GOT3 (cell line): Measurements from ENCODE around the gene NPRL2.

Experiments
- DNase-seq: peaks from one replicate; lab custom pipeline; 2025; ENCODE audit warnings: mixed read lengths; lab: John Stamatoyannopoulos, UW

NPRL2 gene

DNA sequence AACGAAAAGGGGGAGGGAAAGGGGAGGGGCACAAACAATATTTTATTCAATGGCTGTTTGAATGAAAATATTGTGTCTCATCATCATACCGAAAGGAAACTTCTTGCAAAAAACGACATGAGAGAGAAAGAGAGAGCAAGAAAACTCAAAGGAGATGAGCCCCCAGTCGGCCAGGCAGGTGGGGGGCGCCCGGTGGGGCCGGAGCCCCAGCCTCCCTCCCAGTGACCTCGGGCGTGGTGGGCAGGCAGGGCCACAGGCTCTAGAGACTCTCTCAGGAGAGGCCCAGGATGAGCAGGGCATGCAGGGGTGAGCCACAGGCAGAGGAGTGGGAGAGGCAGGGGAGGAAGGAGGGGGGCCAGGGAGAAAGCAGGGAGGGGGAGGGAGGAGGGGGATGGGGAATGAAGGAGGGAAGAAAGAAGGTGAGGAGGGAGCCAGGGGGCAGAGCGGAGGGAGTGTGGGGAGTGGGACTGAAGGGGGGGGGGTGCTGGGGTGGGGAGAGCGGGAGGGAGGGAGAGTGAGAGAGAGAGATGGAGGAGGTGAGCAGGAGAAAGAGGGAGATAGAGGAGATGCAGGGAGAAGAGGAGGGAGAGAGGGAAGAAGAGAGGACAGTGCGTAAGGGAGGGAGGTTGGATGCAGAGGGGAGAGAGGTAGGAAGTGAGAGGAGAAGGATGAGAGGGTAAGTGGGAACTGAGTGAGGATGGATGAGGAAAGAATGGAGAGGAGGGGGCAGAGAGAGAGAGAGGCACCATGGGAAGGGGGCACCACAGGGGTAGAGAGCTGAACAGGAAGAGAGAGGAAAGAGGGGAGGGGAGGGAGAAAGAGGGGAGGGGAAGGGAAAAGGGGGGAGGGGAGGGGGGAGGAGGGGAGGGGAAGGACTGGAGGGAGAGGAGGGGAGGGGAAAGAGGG lies 22.8 kb upstream of the NPRL2 start:
- DNase-seq, result no peak

DNA sequence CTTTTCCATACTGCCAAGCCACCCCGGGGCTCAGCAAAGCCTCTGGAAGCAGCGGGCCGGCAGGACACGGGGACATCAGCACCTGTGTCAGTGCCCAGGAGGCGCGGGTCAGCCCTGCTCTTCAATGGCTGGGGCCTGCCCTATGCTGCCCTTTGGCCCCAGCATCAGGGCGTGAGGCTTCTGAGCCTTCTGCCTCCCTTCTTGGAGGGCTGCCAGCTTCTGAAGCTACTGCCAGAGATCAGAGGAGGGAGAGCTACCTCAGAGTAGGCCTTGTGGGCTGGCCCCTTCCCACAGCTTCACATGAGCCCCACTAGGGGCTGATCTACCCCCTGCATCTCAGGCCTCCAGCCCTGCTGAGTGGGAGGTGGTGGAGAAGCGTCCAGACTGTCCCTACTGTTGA lies 21.8 kb upstream of the NPRL2 start:
- DNase-seq, result no peak

DNA sequence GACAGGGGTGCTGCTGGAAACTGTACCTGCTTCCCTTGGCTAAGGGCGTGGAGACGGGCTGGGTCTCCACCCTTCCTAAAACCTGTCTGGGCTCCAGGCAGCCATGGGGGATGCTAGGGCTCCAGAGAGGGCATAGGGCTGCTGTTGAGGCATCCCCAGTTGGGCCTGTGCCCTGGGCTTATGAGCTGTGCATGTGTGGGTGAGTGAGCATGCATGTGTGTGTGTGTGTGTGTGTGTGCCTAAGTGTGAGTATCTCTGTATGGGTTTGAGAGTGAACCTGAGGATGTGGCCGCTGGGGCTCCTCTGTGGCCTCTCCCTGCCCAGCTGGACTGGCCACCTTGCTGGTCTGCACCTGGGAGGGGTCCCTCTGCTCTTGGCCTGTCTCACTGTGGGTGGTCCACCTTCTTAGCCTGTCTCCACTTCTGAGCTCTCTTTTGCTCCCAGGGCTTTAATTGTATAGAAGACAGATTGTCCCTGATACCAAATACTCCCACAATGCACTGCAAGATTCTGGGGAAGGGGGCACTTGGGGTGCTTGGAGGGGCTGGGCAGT lies 20.6 kb upstream of the NPRL2 start:
- DNase-seq, result no peak

DNA sequence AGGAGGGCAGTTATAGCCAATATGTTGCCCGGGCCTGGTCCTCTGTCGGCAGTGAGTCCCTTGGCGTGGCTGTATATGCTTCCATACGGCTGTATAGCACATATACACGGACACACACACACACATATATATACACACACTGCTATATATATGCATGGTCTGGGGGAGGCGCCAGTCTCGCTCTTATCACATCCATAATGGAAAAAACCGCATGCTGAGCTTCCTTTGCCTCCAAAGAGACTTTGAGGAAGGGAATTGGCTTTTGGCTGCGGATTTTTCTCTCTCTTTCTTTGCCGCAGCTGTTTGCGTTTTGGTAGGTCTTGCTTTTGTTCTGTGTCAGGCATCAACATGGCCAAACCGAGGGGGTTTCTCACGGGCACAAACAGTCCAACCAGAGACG lies 20.0 kb upstream of the NPRL2 start:
- no peak for DNase-seq

DNA sequence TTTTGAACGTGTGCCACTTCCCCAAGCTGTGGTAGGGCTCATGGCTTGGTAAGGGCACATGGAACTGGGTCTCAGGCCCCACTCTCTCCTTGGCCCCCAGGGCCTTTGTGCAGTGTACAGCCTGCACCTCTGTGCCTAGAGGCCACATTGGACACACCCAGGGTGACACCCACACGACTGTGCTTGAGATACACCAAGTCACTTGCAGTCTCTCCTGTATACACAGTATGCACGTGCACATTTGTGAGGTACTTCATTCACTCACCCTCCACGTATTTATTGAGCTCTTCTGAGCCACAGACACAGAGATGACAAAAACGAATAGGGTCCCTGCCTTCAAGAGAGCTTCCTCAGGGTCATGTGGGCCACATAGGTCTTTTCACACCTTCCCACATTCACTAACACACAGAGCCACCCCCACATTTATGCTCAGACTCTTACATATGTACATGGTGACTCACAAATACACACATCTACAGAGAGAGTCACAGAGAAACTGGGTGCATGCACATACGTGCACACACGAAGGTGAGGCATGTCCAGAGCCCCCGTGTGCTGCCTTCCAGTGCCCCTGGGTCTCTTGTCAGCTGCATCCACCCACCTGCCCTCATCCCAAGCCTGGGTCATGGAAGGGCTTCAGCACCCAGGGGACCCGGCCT lies 18.6 kb upstream of the NPRL2 start:
- DNase-seq, result no peak

DNA sequence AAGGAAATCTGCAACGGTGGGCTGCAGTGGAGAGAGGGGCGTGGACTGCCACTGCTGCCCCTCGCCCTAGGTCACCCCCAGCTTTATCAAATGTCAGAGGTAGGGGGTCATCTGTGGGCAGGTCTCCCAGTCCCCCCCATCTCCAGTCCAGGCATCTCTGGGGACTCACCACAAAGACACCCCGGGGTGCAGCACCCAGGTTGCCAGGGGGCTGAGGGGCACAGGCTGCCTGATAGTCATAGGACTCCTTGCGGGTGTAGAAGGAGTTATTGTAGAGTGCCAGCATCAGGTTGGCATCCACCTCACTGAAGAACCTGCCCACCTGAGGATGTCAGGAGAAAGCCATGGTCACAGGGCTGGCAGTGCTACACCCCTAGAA lies 15.3 kb upstream of the NPRL2 start:
- no peak for DNase-seq

DNA sequence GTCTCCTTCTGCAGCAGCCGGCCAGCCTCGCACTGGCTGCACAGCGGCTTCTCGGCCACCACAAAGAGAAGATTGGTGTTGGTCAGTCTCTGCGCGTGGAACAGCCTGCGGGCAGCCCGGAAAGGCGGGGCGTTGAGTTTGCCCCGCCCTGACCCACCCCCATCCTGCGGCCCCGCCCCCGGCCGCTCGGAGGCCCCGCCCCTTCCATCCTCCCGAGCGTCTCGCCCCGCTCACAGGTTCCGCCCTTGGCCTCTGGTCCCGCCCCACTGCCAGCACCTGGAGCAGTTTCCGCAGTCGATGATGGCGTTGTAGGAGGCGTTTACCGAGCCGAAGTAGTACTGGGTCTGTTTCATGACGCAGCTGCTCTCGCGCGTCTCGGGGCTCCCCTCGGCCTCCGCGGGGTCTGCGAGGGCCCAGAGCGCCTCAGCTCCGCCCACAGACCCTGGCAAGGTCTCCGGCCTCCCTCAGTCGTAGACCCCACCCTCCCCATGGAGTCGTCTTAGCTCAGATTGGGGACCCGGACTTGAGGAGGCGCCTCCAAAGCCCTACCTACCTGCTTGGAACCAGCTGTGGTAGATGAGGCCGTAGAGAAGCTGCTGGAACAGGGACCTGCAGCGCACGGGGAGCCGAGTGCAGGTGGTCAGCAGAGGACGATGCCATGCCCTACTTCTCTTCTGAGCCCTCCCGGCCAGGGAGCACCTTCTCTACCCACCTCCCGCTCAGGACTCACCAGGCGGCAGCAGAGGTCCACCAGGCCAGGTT lies 14.7 kb upstream of the NPRL2 start:
- no peak for DNase-seq

DNA sequence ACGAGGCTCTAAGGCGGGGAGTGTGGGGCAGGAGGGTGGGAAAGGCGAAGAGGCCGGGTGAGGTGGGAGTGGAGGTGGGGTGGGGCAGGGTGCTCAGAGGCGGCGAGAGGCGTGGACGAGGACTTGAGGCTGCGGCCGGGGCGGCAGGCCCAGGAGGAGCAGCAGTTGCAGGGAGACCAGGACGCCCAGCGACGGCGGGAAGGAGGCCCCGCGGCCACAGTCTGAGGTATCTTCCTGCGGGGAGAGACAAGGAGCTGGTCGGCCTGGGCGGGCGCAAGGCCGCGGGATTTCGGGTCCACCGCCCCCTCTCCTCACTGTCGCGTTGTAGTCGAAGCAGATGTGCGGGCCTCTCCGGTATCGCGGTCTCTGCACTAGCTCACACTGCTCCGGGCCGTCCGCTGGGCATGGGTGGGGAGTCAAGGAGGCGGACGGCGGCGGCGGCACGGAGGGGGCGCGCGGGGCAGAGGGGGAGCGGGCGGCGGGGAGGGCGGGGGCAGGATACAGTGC lies 14.1 kb upstream of the NPRL2 start:
- DNase-seq, result no peak

DNA sequence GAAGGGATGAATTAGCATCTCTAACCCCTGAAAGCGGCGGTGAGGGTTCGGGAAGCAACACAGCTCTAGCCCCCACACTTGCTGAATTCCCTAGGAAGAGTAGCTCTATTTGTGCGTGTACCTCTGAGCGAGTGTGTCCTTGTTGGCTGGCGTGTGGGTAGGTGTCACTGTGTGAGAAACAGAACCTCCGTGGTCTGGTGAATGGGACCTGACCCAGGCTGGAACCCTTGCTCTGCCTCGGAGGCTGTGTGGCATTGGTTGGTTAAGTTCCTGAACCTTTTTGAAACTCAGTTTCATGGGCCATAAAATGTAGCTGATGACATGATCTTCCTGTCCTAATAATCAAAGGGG lies 9.2 kb upstream of the NPRL2 start:
- no peak for DNase-seq

DNA sequence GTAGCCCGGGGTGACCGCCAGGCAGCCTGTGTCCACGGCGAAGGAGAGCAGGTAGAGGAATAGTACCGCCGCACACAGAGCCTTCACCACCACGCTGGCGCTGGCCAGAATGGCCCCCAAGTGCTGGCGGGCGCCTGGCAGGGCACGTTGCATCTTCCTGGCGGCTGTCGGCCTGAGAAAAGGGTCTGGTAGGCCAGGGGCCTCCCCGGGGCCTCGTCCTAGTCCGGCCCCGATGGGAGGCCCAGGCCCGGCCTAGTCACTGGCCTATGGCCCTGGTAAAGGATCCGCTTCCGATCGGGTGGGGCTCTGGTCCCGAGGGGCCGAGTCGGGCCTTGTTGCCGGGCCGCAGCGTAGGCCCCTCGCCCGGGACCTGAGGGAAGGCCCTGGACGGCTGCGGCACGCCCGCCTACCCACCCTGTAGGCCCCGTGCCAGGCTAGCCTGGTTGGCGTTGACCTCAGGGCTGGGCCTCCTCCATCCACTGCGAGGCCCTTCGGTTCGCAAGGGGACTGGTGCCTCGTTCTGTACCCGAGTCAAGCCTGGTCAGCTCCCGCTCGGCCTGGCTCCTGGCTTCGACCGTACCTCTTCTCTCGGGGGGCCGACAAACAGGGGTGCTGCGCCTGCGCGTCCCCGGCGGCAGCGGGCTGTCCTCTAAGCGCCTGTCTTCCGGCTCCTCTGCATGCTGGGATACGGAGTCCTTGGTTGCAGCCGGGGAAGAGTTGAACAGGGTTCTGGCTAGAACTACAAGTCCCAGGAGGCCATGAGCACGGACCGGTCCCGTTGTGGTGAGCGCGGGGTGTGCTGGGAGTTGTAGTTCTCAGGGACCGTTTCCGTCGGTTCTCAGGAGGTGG lies 8.6 kb upstream of the NPRL2 start, which contains the start of gene TMEM115:
TSS of gene TMEM115 (minus strand) at position 611 of the 849 bp plus-strand sequence. CDS start at position 153, 458 bp downstream.
- peak; percentile 91 for DNase-seq

DNA sequence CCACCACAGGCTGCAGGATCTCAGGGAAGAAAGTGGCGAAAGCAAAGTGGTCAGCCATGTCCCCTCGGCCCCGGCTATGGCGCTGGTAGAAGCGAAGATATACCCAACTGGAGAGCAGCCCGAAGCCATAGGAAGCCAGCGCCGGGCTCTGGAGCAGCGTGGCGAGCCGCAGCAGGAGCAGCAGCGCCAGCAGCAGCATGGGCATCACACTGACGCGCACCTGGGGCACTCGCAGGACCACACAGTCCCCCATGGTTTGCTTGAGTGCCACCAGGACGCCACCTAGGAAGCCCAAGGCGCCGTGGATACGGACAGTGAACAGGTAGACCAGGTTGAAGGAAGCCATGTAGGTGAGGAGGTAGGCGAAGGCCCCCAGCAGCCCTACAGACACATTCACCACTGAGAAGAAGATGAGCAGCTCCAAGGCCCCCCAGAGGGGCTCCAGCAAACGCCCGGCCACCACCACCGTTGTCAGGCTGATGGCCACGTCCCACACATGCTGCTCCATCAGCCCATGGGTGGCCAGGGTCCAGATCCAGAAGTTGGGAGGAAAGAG lies 7.9 kb upstream of the NPRL2 start:
- no peak for DNase-seq

DNA sequence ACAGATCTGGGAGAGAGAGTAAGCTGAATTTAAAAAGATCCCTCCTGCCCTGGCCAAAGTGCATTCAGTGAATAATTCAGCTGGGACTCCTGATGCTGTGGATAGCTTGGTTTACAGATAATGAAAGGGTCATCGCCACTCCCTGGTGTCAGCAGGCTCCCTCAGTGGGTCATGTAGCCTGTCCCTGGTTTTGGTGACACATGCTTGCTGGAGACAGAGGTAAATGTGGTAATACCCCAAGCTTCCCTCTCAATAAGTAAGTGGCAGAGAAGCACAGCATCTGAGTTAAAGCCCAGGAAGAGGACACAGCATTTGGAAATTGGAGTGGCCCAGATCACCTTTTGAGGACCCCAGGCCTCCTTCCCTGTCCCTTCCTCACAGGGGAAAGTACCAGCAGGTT lies 6.9 kb upstream of the NPRL2 start:
- no peak for DNase-seq

DNA sequence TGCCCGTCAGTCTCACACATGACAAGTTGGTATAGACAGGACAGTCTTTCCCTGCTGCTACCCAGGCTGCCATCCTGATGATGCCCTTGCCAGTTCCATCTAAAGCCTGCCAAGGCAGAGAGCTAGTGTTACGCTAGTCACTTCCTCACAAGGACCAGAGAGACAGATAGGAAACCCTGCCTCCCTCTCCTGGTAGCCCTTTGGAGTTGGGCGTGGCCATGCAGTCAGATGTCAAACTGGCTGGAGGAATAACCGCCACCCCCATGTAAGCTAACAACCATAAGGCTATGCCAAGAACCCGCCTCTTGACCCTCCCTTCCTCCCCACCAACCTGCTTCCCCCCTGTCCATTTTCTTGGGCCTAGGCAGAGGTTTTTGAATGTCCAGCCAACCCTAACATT lies 6.0 kb upstream of the NPRL2 start:
- no peak for DNase-seq

DNA sequence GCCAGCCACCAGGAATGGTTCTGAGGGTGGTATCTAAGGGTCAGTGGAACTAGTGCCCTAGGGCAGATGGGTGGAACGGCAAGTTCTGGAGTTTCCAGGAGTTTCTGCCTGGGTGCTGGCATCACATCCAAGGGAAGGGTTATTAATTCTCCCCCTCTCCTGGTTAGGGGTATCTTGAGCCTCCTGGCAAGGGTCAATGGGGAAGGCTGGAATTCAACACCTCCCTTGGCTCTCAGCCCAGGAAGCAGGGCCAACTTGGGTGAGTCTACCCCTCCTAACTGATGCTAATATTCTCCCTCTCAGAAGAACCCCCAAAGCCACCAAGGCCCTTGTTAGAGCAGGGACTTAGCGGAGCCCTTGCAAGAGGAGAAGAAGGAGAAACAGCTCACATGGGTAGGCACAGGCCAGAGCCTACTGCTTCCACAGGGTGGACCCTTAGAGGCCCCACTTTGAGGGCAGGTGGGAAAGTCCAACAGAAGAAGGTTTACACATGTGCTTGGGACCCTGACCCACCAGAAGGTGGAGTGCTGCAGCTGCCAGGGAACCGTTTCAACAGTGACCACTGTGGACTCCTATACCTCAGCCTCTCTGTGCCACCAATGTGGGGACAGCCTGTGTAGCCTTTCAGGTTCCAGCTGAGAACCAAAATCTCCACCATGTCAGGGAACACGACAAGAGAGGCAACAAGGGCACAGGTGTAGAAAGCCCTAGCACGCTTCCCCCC lies 5.4 kb upstream of the NPRL2 start:
- no peak for DNase-seq

DNA sequence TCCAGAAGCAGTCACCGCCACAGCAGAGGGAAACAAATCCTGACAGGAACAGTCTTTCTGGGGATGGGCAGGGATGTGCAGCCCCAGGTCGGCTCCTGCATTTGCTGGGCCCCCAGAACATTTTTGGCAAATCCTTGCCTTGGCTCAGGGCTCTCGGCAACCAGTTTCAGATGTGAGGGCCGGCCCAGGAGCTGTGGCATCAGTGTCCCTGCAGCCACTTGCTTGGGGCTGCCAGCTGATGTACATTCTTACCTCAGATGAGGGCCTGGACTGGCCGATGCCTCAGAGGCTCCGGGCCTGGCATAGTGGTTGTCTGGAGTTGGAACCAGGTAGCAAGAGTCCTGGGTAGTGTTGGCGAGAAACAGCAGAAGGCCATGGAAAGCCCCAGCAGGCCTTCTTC lies 4.3 kb upstream of the NPRL2 start:
- no peak for DNase-seq

DNA sequence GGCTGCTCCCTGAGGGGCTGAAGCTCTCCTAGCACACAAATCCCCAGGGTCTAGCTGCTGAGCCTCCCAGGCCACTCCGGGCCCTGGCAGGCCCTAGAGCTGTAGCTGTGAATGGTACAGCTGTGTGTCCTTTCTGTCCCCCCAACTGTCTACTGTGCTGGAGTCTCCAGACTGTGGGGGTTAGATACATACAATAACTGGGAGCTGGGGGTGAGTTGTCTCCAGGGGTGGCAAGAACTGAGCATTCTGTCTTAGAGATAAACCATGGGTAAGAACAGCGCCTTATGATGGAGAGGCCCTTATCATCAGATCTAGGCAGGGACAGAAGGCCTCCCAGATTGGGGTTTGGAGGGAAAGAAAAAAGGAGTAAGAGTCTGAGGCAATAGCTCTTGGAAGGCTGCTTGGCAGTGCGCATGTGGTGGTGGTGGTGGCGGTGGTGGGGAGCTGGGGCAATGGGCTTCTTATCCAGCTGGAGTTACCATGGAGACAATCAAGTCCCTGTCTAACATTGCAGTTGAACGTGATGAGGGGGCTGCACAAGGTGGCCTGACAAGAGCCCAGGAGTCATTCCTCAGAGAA lies 3.7 kb upstream of the NPRL2 start:
- DNase-seq, result no peak

DNA sequence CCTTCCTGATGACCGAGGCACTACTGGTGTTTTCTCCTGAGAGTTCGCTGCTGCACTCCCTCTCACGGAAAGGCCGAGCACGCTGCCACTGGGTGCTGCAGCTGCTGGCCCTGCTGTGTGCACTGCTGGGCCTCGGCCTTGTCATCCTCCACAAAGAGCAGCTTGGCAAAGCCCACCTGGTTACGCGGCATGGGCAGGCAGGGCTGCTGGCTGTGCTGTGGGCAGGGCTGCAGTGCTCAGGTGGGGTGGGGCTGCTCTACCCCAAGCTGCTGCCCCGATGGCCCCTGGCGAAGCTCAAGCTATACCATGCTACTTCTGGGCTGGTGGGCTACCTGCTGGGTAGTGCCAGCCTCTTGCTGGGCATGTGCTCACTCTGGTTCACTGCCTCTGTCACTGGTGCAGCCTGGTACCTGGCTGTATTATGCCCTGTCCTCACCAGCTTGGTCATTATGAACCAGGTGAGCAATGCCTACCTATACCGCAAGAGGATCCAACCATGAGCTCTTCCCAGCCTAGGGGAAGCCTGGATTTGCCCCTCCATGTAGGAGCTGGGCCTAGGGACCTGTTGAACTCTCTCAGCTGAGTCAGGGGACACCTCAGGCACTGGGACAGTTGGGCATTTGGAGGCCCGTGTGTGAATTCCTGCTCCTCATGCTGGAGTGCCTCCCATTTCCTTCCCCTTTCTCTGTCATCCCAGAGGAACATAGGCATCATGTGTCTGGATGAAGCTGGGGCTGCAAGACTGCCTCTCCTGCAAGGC lies 2.9 kb upstream of the NPRL2 start:
- no peak for DNase-seq

DNA sequence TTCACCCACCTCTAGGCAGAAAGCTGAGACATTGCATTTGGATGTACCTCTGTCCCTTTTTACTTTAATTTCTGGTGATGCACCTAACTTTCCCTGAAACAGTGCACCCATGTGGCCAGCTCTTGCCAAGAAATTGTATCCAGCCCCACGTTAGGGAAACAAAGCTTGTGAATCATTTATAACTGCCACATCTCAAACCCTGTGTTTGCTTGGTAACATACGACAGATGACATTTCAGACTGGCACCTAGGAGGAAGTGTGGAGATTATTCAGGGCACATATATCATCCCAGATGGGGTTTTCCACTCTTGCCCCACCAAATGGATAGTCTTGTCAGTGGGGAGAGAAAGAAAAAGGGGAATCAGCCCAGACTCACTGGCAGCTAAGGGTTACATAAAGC lies 2.2 kb upstream of the NPRL2 start:
- DNase-seq, result no peak

DNA sequence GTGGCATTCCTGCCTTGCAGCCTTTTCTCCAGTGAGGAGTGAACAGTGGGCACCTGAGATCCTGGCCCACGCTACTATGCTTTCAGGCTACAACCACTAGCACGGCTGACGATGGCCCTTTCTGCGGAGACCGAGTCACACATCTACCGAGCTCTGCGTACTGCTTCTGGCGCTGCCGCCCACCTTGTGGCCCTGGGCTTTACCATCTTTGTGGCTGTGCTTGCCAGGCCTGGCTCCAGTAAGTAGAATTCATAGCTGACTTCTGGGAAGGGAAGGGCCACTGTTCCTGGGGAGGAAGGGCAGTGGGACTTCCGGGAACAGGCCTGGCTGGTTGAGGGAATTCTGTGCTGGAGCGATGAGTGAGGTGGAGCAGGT lies 735 bp upstream of the NPRL2 start:
- DNase-seq, result no peak

DNA sequence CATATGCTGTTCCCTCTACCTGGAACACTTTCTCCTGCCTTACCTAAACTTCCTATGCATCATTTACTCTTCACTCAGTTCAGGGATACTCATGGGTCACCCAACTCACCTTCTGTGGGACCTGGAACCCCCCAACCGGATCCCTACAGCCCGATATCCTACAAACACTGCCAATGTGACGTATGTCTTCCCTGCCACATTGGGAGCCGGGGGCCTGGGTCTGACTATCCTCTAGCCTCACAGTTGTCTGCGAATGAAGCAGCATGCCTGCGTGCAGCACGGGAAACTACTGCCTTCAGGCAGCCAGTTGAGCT lies 405 bp downstream of the NPRL2 start:
- no peak for DNase-seq
